NCI-H82 treated with DMSO at 0.1 percent for 48 hours (cell line): ENCODE measurements around the gene CHRND.

Experiments used
- DNase-seq: peaks from one replicate; lab custom pipeline; 2025; ENCODE audit not compliant: unreplicated experiment; lab: John Stamatoyannopoulos, UW

Gene CHRND

GRCh38 chr2:232487385-232488096 is 38.4 kb upstream of the CHRND start, which contains the start of gene ECEL1:
Gene ECEL1, minus strand, starts transcription at chr2:232487834. Its CDS starts 1,181 bp downstream, at chr2:232486653.
- DNase-seq: no peak

DNA sequence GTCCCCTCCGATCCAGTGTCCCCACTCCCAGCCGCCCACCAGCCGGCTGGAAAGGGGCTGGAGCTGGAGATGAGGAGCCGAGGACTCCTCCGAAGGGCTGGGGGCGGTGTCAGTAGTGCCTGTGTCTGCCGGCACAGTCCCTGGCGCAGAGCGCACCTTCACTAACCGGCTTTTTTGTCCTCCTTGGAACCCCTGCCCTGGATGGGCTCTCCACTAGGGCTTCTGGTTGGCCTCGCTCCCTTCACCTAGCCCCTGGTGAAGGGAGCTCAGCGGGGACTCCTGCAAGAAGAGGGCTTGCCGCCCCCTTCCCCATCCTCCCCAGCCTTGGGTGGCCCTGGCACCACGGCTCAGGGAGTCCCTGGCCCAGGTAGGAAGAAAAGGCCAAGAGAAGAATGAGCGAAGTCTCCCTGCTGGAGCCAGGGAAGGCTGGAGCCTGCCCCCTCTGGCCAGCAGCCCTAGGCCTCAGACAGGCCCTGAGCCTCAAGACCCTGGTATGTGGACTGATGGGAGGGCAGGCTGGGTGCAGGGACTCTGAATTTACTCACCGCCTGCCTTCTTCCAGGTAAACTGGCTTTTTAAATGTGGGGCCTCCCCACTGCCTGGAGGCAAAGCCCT is 37.8 kb upstream of the CHRND start:
- DNase-seq: no peak

DNA sequence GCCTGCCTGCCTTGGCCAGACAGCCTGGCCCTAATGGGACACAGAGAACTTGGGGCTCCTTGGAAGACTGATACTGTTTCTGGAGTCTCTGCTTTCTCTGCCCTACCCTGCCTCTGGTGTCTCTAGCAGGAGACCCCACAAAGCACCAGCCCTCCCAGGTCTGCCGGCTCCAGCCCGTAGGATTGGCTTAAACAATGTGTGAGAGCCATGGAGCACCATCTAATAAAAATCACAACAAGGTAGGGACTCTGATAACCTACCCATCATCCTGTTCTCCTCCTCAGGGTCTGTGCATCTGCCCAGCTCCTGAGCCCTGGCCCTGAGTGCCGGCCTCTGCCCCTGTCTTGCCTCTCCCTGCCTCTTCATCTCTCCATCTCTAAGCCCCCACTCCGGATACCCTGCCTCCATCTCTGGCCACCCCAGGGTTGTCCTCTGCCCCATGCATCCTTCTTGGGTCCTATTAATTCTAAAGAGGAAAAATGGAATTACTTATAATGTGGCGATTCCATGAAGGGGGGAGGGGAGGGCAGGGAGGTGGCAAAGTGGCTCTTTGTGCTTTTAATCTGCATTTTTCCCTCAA is 37.1 kb upstream of the CHRND start:
- DNase-seq: no peak

GRCh38 chr2:232489516-232490220 is 36.3 kb upstream of the CHRND start:
- DNase-seq: no peak

GRCh38 chr2:232490221-232491138 is 35.5 kb upstream of the CHRND start:
- no peak for DNase-seq

GRCh38 chr2:232491139-232491780 is 34.7 kb upstream of the CHRND start:
- no peak for DNase-seq

DNA sequence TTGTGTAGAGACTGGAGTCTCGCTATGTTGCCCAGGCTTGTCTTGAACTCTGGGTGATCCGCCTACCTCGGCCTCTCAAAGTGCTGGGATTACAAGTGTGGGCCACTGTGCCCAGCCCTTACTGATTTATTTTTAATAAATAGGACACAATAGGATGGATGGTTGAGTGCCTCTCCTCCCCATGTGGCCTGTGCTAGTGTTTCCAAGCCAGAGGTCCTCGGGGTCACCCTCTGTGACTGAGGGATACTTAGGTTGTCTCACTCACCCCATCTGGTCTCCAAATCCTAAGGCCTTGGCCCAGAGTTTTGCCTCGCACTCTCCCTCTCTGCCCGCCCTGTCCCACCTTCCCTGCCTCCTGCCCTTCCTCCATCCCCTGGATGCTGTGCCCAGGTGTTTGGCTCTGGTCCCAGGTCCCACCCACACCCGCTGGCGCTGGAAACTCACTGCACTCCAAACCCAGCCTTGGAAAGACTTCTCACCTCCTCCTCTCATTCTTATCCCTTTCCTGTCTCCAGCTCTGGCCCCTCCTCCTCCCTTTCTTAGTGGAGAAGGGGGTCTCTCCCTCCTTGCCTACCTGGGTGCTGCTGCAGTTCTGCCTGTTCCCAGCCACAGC is 33.6 kb upstream of the CHRND start:
- DNase-seq: no peak

DNA sequence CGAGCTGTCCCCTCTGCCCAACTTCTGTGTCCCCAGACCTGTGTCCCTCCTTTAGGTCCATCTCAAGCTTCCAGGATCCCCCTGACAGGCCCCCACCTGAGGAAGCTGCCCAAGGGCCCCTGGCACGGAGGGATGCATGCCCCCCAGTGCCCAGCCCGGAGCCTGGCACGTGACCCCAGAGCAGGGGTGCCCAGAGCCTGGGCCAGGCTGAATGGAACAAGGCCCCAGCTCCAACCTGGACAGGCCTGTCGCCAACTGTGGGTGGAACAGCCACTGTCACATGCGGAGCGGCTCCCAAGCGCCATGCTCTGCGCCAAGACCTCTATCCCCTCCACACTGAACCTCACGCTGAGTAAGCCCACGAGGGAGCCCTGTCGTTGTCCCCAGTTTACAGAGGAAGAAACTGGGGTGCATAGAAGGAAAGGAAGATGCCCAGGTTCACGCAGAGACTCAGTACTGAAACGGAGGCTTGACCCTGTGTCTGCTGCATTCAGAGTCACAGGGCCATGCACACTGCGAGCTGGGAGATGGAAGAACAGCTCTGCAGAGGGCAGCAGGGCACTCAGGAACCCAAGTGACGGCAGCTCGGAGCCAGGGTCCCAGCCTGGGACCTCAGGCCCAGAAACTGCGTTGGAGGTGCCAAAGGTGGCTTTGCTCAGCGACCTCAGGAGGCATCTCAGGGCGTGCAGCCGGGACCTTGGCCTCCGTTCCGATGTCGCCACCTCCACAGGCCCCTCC is 32.8 kb upstream of the CHRND start:
- no peak for DNase-seq

DNA sequence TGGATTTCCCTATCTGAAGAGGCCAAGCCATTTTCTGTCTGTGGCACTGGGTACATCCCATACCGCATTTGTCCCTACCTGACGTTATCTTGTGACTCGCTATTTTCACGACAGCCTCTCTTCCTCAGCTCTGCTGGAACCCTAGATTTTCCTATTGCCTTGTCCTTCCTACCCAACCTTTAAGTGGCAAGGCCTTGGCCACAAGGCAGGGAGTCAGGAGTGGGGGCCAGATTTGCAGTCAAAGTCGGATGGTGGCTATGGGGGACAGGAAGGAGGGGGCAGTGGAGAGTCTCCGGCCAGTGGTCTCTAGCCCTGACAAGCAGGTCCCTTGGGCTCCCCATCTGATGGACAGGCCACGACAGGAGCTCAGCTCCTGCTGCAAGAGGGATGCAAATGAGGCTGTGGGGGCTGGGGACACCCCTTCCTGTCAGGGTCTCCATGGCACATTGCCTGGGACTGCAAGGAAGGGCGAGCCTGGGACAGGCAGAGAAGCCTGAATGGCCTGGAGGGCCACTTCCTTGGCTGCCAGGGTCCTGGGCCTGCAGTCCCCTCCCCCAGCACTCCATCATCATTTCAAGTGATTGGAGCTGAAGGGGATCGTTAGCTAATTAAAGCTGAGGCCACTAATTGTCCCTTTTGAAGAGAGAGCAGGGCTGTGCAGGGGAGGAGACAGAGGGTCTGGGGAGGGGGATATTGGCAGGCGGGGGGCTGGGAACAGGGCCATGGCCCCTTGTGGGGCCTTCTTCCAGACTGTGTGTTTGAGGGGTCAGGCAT is 32.1 kb upstream of the CHRND start:
- no peak for DNase-seq

- DNase-seq: no peak
Measured at GRCh38 chr2:232494542-232494941, 31.4 kb upstream of the CHRND start.

GRCh38 chr2:232495292-232495691 is 30.7 kb upstream of the CHRND start:
- DNase-seq: no peak

DNA sequence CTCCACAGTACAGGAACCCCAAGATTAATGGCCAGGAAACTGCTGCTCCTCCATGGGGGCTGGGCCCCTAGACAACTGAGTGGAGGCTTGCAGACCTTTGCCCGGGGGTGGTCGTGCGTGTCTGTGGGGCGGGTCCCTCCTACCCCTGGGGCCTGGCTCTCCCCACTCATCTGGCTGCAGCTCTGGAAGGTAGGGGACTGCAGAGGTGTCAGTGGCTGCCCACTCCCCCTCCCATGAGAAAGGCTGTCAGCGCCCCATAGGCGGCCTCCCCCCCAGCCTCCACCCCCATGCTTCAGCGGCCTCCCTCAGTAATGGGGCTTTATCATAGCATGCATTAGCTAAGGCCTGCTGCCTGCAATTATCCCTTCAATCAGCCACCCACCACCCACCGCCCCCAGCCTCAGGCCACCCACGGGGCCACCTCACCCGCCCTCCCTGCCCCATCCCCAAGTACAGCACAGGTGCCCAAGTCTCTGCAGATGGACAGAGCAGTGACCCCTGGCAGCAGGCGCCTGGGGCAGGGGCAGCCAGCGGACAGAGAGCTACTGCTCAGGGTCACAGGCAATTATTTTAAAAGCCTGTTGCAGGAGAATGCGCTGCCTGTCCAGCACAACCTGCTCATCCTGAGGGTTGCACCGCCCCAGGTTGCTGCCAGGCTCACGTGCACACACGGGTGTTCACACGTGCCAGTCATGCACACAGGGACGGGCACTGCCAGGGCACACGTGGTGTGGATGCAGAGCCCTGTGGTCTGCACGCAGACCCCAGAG is 29.3 kb upstream of the CHRND start:
- DNase-seq: no peak

- no peak for DNase-seq
Measured at GRCh38 chr2:232497348-232497747, 28.6 kb upstream of the CHRND start.

DNA sequence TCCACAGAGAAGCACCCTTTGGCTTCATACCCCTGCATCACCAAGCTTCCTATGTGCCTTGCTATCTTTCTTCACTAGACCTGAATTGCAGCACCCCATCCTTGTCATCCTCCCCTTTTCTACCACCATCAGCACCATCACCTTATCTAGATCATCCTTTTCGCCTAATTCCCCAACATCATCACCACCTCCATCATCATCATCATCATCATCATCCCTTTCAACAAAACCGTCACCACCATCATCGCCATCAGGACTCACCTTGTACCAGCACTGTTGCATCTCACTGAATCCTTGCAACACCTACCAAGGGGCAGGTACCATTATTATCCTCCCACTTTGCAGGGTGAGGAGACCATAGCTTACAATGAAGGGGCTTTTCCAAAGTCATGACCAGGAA is 27.5 kb upstream of the CHRND start:
- DNase-seq: no peak

DNA sequence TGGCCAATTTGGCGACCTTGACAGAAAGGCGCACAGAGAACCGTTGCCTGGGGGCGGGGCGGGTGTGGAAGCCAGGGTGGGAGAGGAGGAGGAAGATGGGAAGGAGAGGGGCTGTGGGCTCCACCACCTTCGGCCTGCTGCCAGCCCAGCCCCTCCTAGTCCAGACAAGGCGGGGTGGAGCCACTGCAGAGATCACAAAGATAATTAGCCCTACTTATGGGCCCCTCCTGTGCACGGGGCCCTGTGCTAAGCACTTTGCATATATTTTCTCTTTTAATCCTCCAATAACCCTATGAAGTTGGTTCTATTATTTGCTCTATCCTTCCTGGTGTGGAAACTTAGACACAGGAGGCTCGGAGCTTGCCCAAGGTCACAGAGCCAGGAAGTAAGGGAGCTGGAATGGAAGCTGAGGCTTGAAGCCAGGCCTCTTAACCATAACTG is 24.6 kb upstream of the CHRND start:
- DNase-seq: peak; percentile 74

GRCh38 chr2:232501794-232502390 is 24.1 kb upstream of the CHRND start:
- no peak for DNase-seq

- DNase-seq: no peak
Measured at GRCh38 chr2:232502511-232502910, 23.4 kb upstream of the CHRND start.
